Spleen (tissue), 7 donors: Measurements from ENCODE around the gene MRPL36.

Source experiments
- POLR2A ChIP-seq, 3 donors: fragments of 450-650 bp; IDR thresholded peaks; one replicate each; pipeline ENCODE4 v1.5.1; 2017; ENCODE audit warnings: antibody characterized with exemption in 3 of 3, mild to moderate bottlenecking in 1 of 3
- POLR2AphosphoS5 ChIP-seq, 3 donors: sonication (generic); formaldehyde crosslinking; IDR thresholded peaks; one replicate each; pipeline ENCODE4 v1.5.1; 2017; ENCODE audit warnings: antibody characterized with exemption in 3 of 3
- TF ChIP-seq, protein P1 (sequence below), 11 experiments: fragments of 200-600 bp in 7 of 11; fragments of 450-650 bp in 4 of 11; sonication (generic) in 4 of 11; IDR thresholded peaks in 8 of 11; conservative IDR thresholded peaks in 3 of 11; 1 replicate in 7 of 11; 2 replicates in 4 of 11; pipeline versions ENCODE4 v1.4.0 to v1.8.0; 2016 to 2021; ENCODE audit warnings: antibody characterized with exemption in 11 of 11, inconsistent platforms in 4 of 11, mild to moderate bottlenecking in 1 of 11
- donor health status: DM: no; HTN: no; CAD: no; lungs with moderate emphysema.
- donor health status: DM: no; HTN: no; CAD: no.
- donor health status: DM: no; HTN: no; CAD: no.

DNA sequence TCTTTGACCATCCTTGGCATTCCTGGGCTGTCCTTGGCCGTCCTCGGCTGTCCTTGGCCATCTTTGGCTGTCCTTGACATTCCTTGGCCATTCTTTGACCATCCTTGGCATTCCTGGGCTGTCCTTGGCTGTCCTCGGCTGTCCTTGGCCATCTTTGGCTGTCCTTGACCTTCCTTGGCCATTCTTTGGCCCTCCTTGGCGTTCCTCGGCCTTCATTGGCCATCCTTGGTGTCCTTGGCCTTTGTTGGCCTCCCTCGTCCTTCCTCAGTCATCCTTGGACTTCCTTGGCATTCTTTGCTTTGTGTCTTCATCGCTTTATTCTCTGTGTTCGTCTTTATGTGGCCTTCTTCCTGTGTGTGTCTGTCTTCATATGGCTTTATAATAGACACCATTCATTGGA lies 22.2 kb upstream of the MRPL36 start:
- TF ChIP-seq, protein P1, sequence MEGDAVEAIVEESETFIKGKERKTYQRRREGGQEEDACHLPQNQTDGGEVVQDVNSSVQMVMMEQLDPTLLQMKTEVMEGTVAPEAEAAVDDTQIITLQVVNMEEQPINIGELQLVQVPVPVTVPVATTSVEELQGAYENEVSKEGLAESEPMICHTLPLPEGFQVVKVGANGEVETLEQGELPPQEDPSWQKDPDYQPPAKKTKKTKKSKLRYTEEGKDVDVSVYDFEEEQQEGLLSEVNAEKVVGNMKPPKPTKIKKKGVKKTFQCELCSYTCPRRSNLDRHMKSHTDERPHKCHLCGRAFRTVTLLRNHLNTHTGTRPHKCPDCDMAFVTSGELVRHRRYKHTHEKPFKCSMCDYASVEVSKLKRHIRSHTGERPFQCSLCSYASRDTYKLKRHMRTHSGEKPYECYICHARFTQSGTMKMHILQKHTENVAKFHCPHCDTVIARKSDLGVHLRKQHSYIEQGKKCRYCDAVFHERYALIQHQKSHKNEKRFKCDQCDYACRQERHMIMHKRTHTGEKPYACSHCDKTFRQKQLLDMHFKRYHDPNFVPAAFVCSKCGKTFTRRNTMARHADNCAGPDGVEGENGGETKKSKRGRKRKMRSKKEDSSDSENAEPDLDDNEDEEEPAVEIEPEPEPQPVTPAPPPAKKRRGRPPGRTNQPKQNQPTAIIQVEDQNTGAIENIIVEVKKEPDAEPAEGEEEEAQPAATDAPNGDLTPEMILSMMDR (IDR thresholded peaks at IDR 0.05 in 8 of 11, conservative IDR thresholded peaks at IDR 0.05 in 3 of 11) = no peak
- TF ChIP-seq POLR2A (IDR thresholded peaks at IDR 0.05) = no peak
- no peak for TF ChIP-seq POLR2AphosphoS5 (IDR thresholded peaks at IDR 0.05)
